Right cardiac atrium (tissue), 5 donors: ENCODE data around the gene SLC25A47. TPM values are rescaled to one million over a fixed set of nuclear protein-coding genes. Genes with fewer than 3 reads are reported as not detected.
"Not testable (repeated sequence)": the region's sequence is repeated elsewhere in the genome, so short reads cannot be mapped to it uniquely, and the experiment has no call there.

Experiments
- ATAC-seq, 2 donors: fragments of 200-7000 bp; cut with Tn5 transposase; one replicate each; pipeline versions ENCODE4 v1.8.0 to v1.9.1; 2020; ENCODE audit warnings: moderate library complexity in 2 of 2, mild to moderate bottlenecking in 1 of 2
- DNase-seq, 3 donors: peaks; one replicate each; pipeline ENCODE4 v3.0.0-alpha.2; 2020
- H3K27ac ChIP-seq: one replicate; pipeline ENCODE4 v1.5.1; 2013; ENCODE audit warnings: mild to moderate bottlenecking, low read length, control low read depth, moderate library complexity
- H3K27me3 ChIP-seq: one replicate; pipeline ENCODE4 v1.6.1; 2013; ENCODE audit not compliant: control insufficient read depth, insufficient read depth
- H3K4me1 ChIP-seq: one replicate; pipeline ENCODE4 v1.6.1; 2013; ENCODE audit warnings: low read length; ENCODE audit not compliant: control insufficient read depth, insufficient read depth
- H3K4me3 ChIP-seq: one replicate; pipeline ENCODE4 v1.5.1; 2013; ENCODE audit warnings: low read length, control low read depth
- H3K9me3 ChIP-seq: one replicate; pipeline ENCODE4 v1.6.1; 2013; ENCODE audit warnings: low read length; ENCODE audit not compliant: control insufficient read depth
- WGBS: extraction: QIAGEN DNeasy Blood & Tissue Kit; methylation state at CpG from one replicate; pipeline ENCODE4 v1.1.7; 2013; 5-methylcytosine and 5-hydroxymethylcytosine counted together
- intact Hi-C, 4 donors: fragments of 100-400 bp; cut with DNase I; formaldehyde crosslinking; loops; one replicate each; pipeline versions ENCODE4 v1.11.0 to v1.14.0; 2022 to 2023
- polyA plus RNA-seq: library from polyadenylated mRNA; stranded (reverse); fragments of 200-250 nt; gene quantifications from one replicate; pipeline ENCODE4 v1.2.3, GENCODE V29; 2013
- total RNA-seq, 4 donors: library from RNA; stranded (reverse); fragmentation: NEBNext Ultra II Directional; extraction: Animal tissue kit (Norgen Biotek cat#: 25700); gene quantifications; one replicate each; pipeline ENCODE4 v1.2.1, GENCODE V29; 2021
- donor health status: healthy with polysubstance abuse.
- donor health status: DM: no; HTN: yes; CAD: no.
- donor health status: DM: no; HTN: no; CAD: no.
- donor health status: DM: no; HTN: yes; CAD: no; lungs with severe emphysema.
- donor health status: DM: yes; HTN: yes; CAD: no.

SLC25A47 gene
- total and polyA plus RNA-seq, 5 donors, result not detected

DNA sequence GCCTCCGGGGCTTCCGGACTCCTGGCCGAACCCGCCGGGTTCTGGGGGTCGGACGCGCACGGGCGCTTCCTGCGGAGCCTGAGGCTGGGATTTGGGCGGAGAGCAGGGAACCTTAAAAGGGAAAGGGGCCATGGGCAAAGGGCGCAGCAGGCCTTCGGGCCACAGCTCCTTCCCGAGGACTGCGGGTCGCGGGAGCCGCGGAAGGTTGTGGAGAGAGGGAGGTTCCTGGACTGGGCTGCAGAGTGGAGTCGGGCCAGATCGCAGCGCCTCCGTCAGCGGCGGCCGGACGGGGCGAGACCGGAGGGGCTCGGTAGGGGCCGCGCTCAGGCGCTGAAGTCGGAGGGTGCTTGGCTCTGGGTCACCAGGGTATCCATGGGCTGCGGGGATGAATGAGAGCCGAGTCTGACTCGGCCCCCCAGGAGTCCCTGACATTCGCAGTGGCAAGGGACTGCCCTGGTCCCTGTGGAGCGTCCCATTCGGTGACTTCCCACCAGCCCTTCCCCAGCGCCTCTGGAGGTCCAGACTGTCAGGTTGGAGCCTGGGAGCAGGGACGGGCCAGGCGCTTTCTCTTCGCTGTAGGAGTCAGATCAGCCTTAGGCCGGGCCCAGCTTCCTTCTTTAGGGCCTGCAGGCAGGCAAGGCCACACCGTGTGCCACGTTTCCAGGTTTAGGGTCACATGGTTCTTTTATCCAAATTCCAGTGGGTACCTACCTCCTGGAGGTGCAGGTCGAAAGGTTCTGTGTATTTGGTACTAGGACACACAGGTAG, 16.0 kb upstream of the SLC25A47 start:
- DNase-seq (peak in 2 of 3 donors; percentile 75 to 84), ATAC-seq (peak; percentile 7 to 11)
- H3K4me3 ChIP-seq, result peak overlapping the region; percentile 92
- intact Hi-C loops, result loop anchor here in 2 of 4 donors (5.0 to 10.0 kb wide), 2 partner anchors 68 to 70 kb away; partner anchors contain the start of gene WDR25 (in 2 of the 2)
- peak overlapping the region; percentile 91 for H3K27ac ChIP-seq
- WGBS, result 6% methylated on average over 49 of the region's 49 CpGs
- no peaks in the 10 kb centered on the region for H3K9me3 ChIP-seq
- H3K27me3 ChIP-seq, result no peaks in the 10 kb centered on the region
- no peaks in the 10 kb centered on the region for H3K4me1 ChIP-seq

DNA sequence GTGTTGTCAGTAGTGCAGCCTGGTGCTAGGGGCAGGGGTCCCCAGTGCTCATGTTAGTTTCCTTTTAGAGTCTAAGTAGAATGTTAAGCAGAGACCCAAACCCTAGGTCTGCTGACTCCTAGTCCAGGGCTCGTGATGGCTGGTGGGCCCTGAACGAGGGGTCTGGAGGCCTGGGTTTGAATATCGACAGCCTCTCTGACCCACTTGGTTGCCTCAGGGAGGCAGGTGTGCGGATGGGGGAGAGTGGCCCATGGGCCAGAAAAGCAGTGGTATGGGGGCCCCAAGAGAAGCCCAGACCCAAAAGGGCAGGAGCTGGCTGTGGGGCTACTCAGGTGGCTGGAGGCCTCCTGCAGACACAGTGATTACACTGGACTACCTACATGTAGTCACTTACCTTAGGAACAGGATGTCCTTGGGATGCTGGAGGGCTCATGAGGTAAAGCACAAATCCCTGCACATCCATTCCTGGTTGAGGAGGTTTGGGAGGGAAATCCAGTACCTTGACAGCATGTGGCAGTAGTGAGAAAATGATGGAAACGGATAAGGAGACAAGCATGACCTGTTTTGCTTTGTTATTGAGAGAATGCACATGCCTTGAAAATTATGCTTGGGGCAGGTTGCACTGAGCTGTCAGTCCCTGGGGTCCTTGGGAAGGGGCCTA, 15.2 kb upstream of the SLC25A47 start:
- intact Hi-C loops, result loop anchor here in 2 of 4 donors (5.0 to 10.0 kb wide), 2 partner anchors 67 to 69 kb away; partner anchors contain the start of gene WDR25 (in 2 of the 2)
- Histone ChIP-seq H3K4me1 (no peaks in the 10 kb centered on the region), H3K4me3 (peak overlapping the region; percentile 92), H3K27me3 (no peaks in the 10 kb centered on the region), H3K27ac (peak overlapping the region; percentile 16), H3K9me3 (no peaks in the 10 kb centered on the region)
- DNase-seq (no peak), ATAC-seq (no peak)
- 86% methylated on average over 5 of the region's 5 CpGs for WGBS

DNA sequence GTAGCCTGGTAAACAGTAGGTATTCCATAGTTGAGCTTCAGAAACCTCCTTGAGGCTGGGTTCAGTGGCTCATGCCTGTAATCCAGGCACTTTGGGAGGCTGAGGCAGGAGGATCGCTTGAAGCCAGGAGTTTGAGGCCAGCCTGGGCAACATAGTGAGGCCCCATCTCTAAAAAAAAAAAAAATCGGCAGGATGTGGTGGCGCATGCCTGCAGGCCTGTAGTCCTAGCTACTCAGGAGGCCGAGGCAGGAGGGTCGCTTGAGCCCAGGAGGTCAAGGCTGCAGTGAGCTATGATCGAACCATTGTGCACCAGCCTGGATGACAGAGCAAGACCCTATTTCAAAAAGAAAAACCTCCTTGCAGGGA, 14.7 kb upstream of the SLC25A47 start:
- not testable (repeated sequence) for H3K4me3 ChIP-seq, H3K9me3 ChIP-seq, H3K27me3 ChIP-seq, DNase-seq, H3K4me1 ChIP-seq, ATAC-seq
- H3K27ac ChIP-seq, result peak overlapping the region; percentile 16
- 81% methylated on average over 6 of the region's 6 CpGs for whole genome bisulfite sequencing
- intact Hi-C loops, result loop anchor here in 2 of 4 donors (5.0 to 10.0 kb wide), 2 partner anchors 66 to 69 kb away; partner anchors contain the start of gene WDR25 (in 2 of the 2)

DNA sequence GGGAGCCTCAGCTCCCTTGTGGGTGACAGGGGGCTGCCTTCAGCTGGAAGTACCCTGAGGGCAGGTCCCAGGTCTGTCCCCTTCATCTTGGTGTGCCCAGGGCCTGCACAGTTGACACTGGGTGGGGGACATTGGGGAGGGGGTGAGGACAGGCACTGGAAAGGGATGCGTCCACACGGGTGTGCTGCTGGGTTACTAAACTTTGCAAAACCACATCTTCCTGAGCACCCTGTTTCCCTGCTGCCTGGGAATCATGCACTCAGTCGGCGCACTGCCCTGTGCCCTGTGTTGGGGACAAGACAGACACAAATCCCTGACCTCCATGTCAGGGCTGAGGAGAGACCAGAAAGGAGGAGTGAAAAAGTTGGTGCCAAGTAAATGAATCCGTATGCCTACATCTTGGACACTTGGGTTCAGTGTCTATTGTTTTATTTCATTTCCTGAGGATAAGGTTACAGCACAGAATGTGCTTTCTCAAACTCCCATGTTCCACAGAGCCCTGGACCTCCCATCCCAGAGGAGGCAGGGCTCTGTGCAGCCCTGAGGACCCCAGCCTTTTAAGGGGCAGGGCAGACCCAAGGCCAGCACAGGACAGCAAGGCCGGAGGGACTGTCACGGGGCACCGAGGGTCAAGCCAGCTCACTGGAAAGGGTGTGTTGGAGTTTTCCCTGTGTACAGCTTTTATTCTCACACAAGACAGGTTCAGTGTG, 14.0 kb upstream of the SLC25A47 start:
- Histone ChIP-seq H3K27me3 (no peaks in the 10 kb centered on the region), H3K4me1 (no peaks in the 10 kb centered on the region), H3K4me3 (no peak overlapping the region), H3K27ac (peak overlapping the region; percentile 70), H3K9me3 (no peaks in the 10 kb centered on the region)
- 60% methylated on average over 8 of the region's 8 CpGs for WGBS
- intact Hi-C loops, result loop anchor here in 2 of 4 donors (5.0 to 10.0 kb wide), 2 partner anchors 66 to 68 kb away; partner anchors contain the start of gene WDR25 (in 2 of the 2)
- no peak for DNase-seq
- ATAC-seq, result peak; percentile 2 to 58

DNA sequence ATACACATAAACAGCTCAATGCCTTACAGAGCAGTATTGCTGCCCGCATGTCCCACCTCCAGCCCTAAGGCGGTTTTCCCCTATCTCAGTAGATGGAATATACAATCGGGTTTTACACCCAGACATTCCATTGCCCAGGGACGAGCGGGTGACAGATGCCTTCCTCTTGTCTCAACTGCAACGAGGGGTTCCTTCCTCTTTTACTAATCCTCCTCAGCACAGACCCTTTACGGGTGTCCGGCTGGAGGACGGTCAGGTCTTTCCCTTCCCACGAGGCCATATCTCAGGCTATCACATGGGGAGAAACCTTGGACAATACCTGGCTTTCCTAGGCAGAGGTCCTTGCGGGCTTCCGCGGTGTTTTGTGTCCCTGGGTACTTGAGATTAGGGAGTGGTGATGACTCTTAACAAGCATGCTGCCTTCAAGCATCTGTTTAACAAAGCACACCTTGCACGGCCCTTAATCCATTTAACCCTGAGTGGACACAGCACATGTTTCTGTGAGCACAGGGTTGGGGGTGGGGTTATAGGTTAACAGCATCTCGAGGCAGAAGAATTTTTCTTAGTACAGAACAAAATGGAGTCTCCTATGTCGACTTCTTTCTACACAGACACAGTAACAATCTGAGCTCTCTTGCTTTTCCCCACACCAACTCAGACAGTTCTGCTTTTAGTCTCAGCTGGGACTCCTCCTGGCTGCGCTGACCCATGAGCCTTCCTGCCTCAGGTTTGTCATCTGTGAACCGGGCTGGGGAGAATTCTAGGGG, 10.8 kb upstream of the SLC25A47 start:
- DNase-seq, result peak in 1 of 3 donors; percentile 41
- ATAC-seq, H3K27ac ChIP-seq, H3K4me1 ChIP-seq, H3K4me3 ChIP-seq, H3K27me3 ChIP-seq, intact Hi-C loops, H3K9me3 ChIP-seq: not testable (repeated sequence)
- 19% methylated on average over 18 of the region's 18 CpGs for WGBS

DNA sequence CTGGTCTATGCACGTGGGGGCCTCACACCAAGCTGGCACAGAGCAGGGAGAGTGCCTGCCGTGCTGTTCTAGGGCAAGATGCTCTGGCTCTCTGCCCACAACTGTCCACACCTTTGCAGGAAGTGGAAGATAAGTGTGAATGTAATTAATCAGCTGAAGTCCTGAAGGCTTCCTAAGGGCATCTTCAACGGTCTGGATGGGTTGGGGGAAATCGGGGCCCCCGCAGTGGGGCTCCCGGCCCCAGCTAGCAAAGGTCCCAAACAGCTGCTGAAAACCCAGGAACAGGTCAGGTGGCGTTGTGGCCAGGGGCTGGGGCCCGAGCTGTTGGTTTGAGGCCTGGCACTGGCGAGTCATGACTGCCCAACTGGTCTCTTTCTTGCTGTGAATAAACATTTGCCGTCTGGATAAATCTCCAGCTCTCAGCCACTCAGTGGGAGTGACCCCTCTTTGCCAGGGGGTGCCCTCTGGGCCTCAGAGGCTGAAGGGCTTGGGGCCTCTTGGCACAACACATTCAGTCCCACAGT, 10.2 kb upstream of the SLC25A47 start:
- 40% methylated on average over 10 of the region's 10 CpGs for WGBS
- no peak for ATAC-seq
- DNase-seq, result peak in 1 of 3 donors; percentile 39
- Histone ChIP-seq H3K27ac (no peak overlapping the region), H3K27me3 (no peaks in the 10 kb centered on the region), H3K9me3 (no peaks in the 10 kb centered on the region), H3K4me3 (no peak overlapping the region), H3K4me1 (no peaks in the 10 kb centered on the region)
- intact Hi-C loops, result no loop called here

DNA sequence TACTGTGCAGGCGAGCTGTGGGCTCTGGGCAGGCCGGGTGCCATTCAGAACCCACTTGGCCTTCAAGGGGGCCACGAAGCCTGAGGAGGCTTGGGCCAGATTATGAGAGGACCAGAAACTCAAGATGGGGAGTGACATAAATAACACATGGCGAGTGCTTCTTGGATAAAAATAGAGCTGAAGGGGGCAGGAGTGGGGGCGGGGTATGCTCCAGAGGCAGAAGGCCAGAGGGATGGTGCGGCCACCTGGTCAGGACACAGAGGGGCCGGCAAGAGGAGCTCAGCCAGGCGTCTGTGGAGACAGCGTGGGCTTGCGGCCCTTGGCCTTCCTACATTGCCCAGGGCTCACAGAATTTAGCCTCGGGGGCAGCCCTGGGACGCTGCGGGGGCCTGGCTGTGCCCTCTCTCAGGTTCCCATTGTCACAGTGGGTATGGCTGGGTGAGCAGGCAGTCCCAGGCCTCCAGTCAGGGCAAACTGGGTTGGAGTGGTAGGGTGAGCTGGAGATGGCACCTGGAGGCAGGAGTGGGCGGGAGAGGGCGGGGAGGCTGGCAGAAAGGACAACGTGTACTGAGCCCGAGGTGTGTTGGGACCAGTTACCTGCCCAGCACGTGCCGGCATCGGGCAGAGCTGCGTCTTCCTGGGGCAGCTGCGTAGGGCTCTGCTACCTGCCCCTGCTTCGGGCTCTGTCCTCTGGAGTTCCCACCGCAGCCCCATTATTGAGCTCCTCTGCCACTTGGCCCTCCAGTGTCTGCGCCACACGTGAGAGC, 9.5 kb upstream of the SLC25A47 start:
- Histone ChIP-seq H3K9me3 (no peaks in the 10 kb centered on the region), H3K4me3 (no peak overlapping the region), H3K27me3 (no peaks in the 10 kb centered on the region), H3K27ac (no peak overlapping the region), H3K4me1 (no peaks in the 10 kb centered on the region)
- intact Hi-C loops, result no loop called here
- WGBS, result 79% methylated on average over 26 of the region's 26 CpGs
- no peak for DNase-seq
- no peak for ATAC-seq

DNA sequence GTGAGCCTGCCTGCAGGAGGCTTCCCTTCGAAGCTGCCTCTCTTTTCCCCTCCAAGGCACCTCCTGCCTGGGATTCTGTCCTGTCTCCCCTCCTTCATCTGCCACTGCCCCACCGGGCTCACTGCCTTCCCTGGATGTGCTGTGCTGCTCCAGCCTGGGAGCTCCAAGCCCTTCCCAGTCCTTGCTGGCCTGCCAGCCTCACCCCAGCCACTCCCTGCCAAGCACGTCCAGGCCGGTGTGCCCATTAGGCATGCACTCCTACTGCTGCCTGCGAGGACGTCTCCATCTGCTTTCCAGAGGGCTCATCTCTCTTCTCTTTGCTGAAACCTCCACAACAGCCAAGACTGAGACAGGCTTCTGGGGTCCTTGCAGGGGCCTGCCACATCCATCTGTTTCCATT, 8.4 kb upstream of the SLC25A47 start:
- no peak for DNase-seq
- Histone ChIP-seq H3K27me3 (no peaks in the 10 kb centered on the region), H3K4me1 (no peaks in the 10 kb centered on the region), H3K27ac (no peak overlapping the region), H3K9me3 (no peaks in the 10 kb centered on the region), H3K4me3 (no peak overlapping the region)
- no peak for ATAC-seq
- intact Hi-C loops, result no loop called here
- 91% methylated on average over 6 of the region's 6 CpGs for WGBS

DNA sequence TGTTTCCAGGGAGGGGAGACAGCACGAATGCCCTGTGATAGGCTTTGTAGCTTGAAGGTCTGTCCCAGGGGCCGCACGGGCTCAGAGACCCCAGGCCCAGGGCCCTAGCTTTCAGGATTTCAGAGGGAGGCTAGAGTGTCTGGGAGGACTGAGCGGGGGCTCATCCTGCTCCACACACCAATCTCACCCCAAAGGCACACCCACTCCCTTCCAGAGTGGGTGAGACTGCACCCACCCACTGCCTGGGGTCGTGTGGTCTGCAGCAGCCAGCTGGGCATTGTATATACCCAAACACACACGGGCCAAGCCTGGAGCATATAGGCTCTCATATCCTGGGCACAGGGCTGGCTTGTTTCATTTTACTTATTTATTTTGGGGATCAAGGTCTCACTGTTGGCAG, 5.8 kb upstream of the SLC25A47 start:
- no peaks in the 10 kb centered on the region for H3K9me3 ChIP-seq
- intact Hi-C loops, result no loop called here
- no peaks in the 10 kb centered on the region for H3K27me3 ChIP-seq
- no peak overlapping the region for H3K27ac ChIP-seq
- DNase-seq (no peak), ATAC-seq (no peak)
- no peaks in the 10 kb centered on the region for H3K4me1 ChIP-seq
- H3K4me3 ChIP-seq, result no peak overlapping the region
- WGBS, result 92% methylated on average over 6 of the region's 6 CpGs
